Suprapubic skin (tissue), 3 donors: Measurements from ENCODE around the gene CTSE.

Experiments used
- EP300 ChIP-seq: sonication (generic); formaldehyde crosslinking; IDR thresholded peaks from one replicate; pipeline ENCODE4 v1.6.1; 2017; ENCODE audit warnings: antibody characterized with exemption
- POLR2A ChIP-seq, 2 donors: fragments of 450-650 bp; IDR thresholded peaks; one replicate each; pipeline ENCODE4 v1.6.1; 2017; ENCODE audit warnings: antibody characterized with exemption in 2 of 2, mild to moderate bottlenecking in 2 of 2, moderate library complexity in 2 of 2
- TF ChIP-seq, protein P1 (sequence below), 2 donors: fragments of 200-600 bp in 1 of 2; fragments of 450-650 bp in 1 of 2; sonication (generic) in 1 of 2; IDR thresholded peaks; one replicate each; pipeline ENCODE4 v1.5.1; 2016 to 2019; ENCODE audit warnings: antibody characterized with exemption in 2 of 2, mild to moderate bottlenecking in 1 of 2, moderate library complexity in 1 of 2

- TF ChIP-seq, protein P1, sequence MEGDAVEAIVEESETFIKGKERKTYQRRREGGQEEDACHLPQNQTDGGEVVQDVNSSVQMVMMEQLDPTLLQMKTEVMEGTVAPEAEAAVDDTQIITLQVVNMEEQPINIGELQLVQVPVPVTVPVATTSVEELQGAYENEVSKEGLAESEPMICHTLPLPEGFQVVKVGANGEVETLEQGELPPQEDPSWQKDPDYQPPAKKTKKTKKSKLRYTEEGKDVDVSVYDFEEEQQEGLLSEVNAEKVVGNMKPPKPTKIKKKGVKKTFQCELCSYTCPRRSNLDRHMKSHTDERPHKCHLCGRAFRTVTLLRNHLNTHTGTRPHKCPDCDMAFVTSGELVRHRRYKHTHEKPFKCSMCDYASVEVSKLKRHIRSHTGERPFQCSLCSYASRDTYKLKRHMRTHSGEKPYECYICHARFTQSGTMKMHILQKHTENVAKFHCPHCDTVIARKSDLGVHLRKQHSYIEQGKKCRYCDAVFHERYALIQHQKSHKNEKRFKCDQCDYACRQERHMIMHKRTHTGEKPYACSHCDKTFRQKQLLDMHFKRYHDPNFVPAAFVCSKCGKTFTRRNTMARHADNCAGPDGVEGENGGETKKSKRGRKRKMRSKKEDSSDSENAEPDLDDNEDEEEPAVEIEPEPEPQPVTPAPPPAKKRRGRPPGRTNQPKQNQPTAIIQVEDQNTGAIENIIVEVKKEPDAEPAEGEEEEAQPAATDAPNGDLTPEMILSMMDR (IDR thresholded peaks at IDR 0.05) = no peak
- TF ChIP-seq POLR2A (IDR thresholded peaks at IDR 0.05) = no peak
- no peak for TF ChIP-seq EP300
These were observed 61.5 kb downstream of the CTSE start for GRCh38 chr1:205961991-205962820.
